SK-N-MC (cell line): Measurements from ENCODE around the gene OSBPL10.

Experiments
- DNase-seq: peaks from one replicate; pipeline ENCODE4 v3.0.0-alpha.2; 2011; ENCODE audit warnings: low read depth, low spot score
- H3K27ac ChIP-seq: fragments of 200-600 bp; sonication (generic); 2 replicates; pipeline ENCODE4 v1.5.1; 2016; ENCODE audit warnings: mixed run types
- H3K36me3 ChIP-seq: fragments of 200-600 bp; sonication (generic); 2 replicates; pipeline ENCODE4 v1.6.1; 2017; ENCODE audit warnings: antibody characterized with exemption, low read length, mixed read lengths; ENCODE audit not compliant: insufficient read depth
- H3K4me3 ChIP-seq: fragments of 200-600 bp; sonication (generic); 2 replicates; pipeline ENCODE4 v1.5.1; 2016
- H3K9ac ChIP-seq: fragments of 200-600 bp; sonication (generic); 2 replicates; pipeline ENCODE4 v1.8.0; 2017; ENCODE audit warnings: mixed run types, mixed read lengths; ENCODE audit not compliant: insufficient read length
- H3K9me3 ChIP-seq: fragments of 200-600 bp; sonication (generic); 2 replicates; pipeline ENCODE4 v1.6.1; 2017; ENCODE audit warnings: low read depth, mild to moderate bottlenecking, antibody characterized with exemption, low read length, moderate library complexity, mixed read lengths
- EZH2 ChIP-seq: fragments of 200-600 bp; sonication (generic); IDR thresholded peaks from one replicate; pipeline ENCODE4 v1.6.1; 2017; ENCODE audit warnings: antibody characterized with exemption
- FOXP2 ChIP-seq: optimal IDR thresholded peaks from 2 replicates; pipeline ENCODE3; 2011; ENCODE audit warnings: mild to moderate bottlenecking, moderate library complexity; ENCODE audit not compliant: insufficient read depth; ENCODE audit errors: extremely low read length, control extremely low read depth
- POLR2AphosphoS5 ChIP-seq: IDR thresholded peaks from 2 replicates; pipeline ENCODE4 v1.6.1; 2012; ENCODE audit warnings: mild to moderate bottlenecking, low read depth, low read length, borderline replicate concordance

OSBPL10 gene

DNA sequence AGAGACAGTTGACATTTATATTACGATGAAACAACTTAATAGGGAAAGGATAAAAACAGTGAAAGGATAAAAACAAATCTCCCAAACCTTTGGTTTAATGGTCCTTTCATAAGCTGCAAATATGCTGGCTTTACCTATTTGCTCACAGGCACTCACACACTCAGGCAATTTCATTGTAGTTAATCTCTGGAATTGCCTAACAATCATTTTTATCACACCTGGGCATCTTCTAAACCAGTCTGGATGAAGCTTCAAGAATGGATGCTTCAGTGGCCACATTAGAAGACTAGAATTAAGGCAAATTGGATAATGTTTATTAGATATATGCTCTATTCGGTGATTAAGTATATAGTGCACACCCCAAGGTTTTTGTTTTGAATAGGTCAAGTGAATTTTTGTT lies 13.5 kb downstream of the OSBPL10 start:
- Histone ChIP-seq H3K9ac (no peak overlapping the region), H3K27ac (no peak overlapping the region), H3K9me3 (no peaks in the 10 kb centered on the region), H3K36me3 (no peaks in the 10 kb centered on the region), H3K4me3 (no peak overlapping the region)
- TF ChIP-seq FOXP2 = no peak
- no peak for TF ChIP-seq POLR2AphosphoS5
- TF ChIP-seq EZH2 = no peak
- no peak for DNase-seq

DNA sequence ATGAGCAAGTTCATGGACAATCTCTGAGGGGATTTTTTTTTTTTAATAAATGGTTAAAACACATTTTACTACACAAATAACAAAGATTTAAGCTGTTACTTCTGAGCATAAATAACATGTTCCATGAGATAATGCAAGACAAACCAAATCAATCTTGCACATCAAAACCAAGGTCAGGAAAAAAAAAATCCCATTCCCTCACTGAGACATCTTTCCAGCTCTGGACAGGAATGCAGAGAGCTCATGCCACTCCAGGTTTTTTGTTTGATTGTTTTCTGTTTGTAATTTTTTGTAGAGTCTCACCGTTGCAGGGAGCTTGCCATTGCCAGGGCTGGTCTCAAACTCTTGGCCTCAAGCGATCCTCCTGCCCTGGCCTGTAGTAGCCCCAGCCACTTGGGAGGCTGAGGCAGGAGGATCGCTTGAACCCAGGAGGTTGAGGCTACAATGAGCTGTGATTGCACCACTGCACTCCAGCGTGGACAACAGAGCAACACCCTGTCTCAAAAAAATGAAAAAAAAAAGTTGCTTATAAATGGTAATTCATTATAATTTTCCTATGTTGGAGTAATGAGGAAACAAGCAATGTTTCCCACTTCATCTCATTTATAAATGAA lies 14.0 kb downstream of the OSBPL10 start:
- Histone ChIP-seq H3K9ac (no peak overlapping the region), H3K4me3 (no peak overlapping the region), H3K27ac (no peak overlapping the region), H3K9me3 (no peaks in the 10 kb centered on the region), H3K36me3 (no peaks in the 10 kb centered on the region)
- DNase-seq = no peak
- TF ChIP-seq POLR2AphosphoS5 (no peak), EZH2 (no peak), FOXP2 (no peak)

DNA sequence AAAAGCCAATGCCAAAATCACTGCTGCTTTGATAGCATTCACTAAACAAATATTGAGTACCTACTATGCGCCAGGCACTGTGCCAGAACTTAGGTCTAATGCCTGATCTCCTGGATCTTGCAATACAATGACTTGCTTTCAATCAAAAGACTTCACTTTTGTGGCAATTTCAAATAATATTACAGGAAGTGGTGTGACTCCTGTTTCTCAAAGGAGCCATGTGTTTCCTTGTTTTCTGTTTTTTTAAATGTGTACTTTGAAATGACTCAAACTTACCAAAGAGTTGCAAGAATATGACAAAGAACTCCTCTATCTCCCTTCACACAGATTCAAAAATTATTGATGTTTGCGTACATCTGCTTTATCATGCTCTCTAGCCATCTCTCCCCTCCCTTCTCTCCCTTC lies 18.3 kb downstream of the OSBPL10 start:
- H3K27ac ChIP-seq = no peak overlapping the region

DNA sequence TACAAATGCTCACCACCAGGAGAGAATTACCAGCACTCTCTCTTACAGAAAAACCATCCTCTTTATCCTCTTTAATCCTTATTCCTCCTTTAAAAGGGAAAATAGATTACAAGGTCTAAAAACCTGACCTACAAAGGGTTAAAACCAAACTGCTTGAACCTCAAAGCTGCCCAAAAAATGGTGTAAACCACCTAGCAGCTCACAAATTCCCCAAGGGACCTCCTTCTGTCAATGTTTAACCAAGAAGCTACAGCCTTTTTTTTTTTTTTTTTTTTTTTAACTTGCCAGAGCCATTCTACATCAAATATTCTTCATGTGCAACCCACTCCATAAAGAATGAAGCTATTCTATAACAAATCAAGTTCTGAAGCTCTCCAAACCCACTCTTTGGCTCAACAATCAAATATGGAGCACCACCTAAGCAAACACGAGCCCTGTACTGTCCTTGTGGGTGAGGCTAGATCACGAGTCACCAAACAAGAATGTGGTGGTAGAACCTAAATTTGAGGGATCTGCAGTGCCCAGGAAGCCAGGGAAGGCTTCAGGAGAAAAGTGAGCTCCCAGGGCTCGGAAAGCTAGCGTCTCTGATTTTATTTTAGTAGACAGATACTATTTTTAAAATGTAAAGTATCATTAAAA lies 20.1 kb downstream of the OSBPL10 start:
- no peak for TF ChIP-seq EZH2
- TF ChIP-seq FOXP2 = no peak
- no peak for TF ChIP-seq POLR2AphosphoS5
- no peak overlapping the region for H3K9ac ChIP-seq
- H3K27ac ChIP-seq = no peak overlapping the region
- H3K36me3 ChIP-seq = no peaks in the 10 kb centered on the region
- H3K4me3 ChIP-seq = no peak overlapping the region
- DNase-seq = no peak
- H3K9me3 ChIP-seq = no peaks in the 10 kb centered on the region

More for the DNA sequence above, 18.3 kb downstream of the OSBPL10 start:
- Histone ChIP-seq H3K4me3 (no peak overlapping the region), H3K36me3 (no peaks in the 10 kb centered on the region), H3K9ac (no peak overlapping the region), H3K9me3 (no peaks in the 10 kb centered on the region)
- TF ChIP-seq FOXP2 (no peak), POLR2AphosphoS5 (no peak)
- no peak for DNase-seq

DNA sequence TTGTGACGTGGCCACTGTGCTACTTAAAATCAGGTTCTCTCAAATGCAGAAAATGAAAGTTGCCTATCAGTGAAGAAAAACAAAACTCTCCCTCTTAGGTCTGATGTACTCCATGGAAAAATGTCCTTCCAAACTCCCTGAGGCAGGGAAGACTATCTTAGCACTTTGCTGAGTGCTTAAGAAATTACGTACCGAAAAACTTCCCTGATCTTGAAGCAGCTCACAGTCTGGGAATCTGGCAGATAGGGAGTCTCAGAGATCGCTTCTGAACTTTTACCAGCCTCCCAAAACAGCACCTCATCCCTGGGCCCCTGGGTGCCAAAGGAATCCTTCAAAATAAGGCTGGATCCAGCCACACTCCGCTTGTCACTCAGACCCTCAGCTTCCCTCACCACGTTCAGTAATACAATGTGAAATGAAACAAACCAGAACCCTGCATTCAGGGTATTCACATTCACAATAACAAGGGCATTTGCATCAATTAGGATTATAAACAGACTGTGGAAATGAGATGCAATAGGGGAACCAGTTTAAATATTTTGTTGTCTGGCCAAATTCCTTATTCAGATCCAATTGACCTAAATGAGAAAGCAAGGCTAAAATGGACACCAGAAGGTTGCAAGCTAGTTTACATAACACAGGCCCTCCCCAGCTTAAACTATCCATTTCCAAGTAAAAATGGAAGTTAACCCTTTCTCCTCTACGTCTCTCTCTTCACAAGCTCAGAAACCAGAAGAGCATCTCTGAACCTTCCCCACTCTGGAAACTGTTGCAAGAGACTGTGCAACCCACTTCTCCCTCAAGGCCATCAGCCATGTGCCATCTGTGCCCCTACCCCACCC lies 20.9 kb downstream of the OSBPL10 start:
- H3K4me3 ChIP-seq = no peak overlapping the region
- no peak overlapping the region for H3K27ac ChIP-seq
- H3K9ac ChIP-seq = no peak overlapping the region
- no peak for DNase-seq
- TF ChIP-seq EZH2 (no peak), FOXP2 (no peak), POLR2AphosphoS5 (no peak)
- H3K9me3 ChIP-seq = no peaks in the 10 kb centered on the region
- H3K36me3 ChIP-seq = no peaks in the 10 kb centered on the region

DNA sequence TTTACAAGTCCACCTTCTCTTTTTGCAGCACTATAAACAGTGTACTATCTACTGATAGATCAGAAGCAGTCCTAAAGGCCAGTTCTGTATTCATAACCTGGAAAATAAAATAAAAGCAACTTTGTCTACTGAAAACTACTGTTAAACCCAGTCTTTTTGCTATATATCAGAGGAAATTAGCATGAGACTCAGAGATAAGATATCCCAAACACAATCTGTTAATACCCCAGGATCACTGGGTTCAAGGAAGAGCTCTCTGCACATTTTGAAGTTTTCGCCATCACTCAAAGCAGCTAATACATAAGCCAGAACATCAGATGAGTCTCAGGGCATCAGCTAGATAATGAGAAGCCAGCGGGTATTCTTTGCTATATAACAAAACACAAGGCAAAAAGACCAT lies 21.8 kb downstream of the OSBPL10 start:
- H3K27ac ChIP-seq = no peak overlapping the region
- H3K9me3 ChIP-seq = no peaks in the 10 kb centered on the region
- H3K36me3 ChIP-seq = no peaks in the 10 kb centered on the region
- DNase-seq = no peak
- no peak overlapping the region for H3K4me3 ChIP-seq
- TF ChIP-seq EZH2 (no peak), FOXP2 (no peak), POLR2AphosphoS5 (no peak)
- no peak overlapping the region for H3K9ac ChIP-seq

DNA sequence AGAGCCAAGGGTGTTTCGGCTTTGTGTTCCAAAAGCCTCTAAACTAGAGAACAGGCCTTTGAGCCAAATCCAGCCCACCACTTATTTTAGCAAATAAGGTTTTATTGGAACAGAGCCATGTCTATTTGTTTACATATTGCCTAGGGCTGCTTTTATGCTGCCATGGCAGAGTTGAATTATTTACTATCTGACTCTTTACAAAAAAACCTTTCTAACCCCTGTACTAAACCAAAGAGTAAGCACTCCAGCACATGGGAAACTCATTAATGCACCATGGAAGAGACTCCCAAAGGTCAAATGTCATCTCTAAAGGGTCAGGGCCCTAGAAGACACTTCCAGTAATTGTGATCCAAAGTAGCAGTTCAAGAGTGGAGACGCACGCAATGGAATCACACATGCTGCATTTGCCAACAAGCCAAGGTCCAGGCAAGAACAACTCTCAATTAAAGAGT lies 22.3 kb downstream of the OSBPL10 start:
- Histone ChIP-seq H3K9me3 (no peaks in the 10 kb centered on the region), H3K4me3 (no peak overlapping the region), H3K9ac (no peak overlapping the region), H3K36me3 (no peaks in the 10 kb centered on the region), H3K27ac (no peak overlapping the region)
- no peak for DNase-seq
- TF ChIP-seq EZH2 (no peak), POLR2AphosphoS5 (no peak), FOXP2 (no peak)

DNA sequence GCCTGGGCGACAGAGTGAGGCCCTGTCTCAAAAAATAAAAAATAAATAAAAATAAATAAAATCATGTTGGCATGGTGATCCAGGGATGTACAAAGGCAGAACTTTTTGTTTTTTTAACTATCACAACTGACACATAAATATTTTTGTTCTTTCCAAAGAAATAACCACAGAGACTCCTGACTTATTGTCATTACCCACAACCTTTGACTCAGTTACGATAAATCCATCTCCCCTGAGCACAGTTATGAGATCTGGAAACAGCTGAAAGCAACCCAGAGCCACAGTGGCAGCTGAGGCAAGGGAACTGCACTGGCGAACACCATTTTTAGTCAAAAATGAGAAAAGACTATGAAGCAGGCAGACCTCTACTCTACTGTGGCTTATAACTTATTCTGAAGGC lies 24.0 kb downstream of the OSBPL10 start:
- Histone ChIP-seq H3K27ac (no peak overlapping the region), H3K9ac (no peak overlapping the region), H3K4me3 (no peak overlapping the region), H3K36me3 (no peaks in the 10 kb centered on the region), H3K9me3 (no peaks in the 10 kb centered on the region)
- TF ChIP-seq EZH2 (no peak), FOXP2 (no peak), POLR2AphosphoS5 (no peak)
- DNase-seq = no peak
